Globus pallidus (tissue), 1 donor: ENCODE results near the gene YY1.
"Not testable (repeated sequence)": the region's sequence is repeated elsewhere in the genome, so short reads cannot be mapped to it uniquely, and the experiment has no call there.

Experiments used
- DNase-seq: peaks from one replicate; pipeline ENCODE4 v3.0.0-alpha.2; 2015; ENCODE audit warnings: low spot score

The YY1 gene

DNA sequence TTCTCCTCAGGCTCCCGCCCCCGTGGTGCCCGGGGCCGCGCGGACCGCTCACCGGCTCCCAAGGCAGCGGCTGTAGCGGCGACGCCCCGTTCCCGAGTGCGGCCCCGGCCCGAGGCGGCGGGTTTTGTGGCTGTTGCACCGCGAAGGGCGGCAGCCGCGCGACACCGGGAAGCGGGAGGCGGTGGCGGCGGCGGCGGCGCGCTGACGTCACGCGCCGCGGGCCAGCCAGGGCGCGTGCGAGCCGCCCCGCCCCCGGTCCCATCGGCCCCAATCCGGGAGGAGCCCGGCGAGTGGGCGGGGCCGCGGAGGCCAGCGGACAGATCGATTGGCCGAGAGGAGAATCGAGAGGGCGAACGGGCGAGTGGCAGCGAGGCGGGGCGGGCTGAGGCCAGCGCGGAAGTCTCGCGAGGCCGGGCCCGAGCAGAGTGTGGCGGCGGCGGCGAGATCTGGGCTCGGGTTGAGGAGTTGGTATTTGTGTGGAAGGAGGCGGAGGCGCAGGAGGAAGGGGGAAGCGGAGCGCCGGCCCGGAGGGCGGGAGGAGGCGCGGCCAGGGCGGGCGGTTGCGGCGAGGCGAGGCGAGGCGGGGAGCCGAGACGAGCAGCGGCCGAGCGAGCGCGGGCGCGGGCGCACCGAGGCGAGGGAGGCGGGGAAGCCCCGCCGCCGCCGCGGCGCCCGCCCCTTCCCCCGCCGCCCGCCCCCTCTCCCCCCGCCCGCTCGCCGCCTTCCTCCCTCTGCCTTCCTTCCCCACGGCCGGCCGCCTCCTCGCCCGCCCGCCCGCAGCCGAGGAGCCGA lies at the start of gene YY1:
Gene YY1 (plus strand): TSS at position 726 of the 792 bp plus-strand sequence. CDS start 101 bp downstream, outside the sequence.
- peak; percentile 97 for DNase-seq

DNA sequence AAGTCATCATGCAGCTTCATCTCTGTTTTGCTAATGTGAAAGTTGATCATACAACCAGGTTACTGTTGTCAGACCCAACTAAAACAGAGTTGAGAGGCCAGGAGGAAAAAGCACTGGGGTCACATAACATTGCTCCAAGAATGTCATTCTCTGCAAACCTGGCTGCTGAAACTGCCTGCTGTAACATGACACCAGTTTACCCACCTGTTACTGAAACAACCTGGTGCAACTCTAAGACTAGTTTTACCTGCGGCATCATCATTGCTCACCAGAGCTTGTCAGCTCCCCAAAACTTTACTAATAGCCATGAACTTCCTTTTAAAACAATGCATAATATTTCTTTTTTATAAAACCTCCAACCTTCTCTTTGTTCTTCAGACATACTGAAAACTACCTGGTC lies 48.8 kb upstream of the YY1 start:
- no peak for DNase-seq

DNA sequence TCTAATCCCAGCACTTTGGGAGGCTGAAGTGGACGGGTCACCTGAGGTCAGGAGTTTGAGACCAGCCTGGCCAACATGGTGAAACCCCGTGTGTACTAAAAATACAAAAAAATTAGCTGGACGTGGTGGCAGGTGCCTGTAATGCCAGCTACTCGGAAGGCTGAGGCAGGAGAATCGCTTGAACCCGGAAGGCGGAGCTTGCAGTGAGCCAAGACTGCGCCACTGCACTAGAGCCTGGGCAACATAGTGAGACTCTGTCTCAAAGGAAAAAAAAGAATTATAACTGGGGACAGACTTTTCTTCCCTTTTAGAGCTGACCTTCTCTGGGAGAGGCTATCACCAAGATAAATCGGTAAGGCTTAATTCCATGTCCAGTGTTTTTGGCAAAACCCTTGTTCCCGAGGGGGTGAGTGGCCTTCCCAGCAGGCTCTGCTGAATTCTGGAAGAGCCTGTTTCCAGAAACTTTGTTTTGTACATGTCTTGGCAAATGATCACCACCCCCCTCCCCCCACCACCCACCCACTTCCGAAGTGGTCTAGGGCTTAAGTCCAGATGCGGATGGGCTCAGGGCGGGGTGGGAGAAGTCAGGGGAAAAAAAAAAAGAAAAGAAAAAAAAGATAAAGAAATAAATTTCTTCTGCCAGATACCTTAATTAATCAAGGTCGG lies 47.2 kb upstream of the YY1 start:
- no peak for DNase-seq

DNA sequence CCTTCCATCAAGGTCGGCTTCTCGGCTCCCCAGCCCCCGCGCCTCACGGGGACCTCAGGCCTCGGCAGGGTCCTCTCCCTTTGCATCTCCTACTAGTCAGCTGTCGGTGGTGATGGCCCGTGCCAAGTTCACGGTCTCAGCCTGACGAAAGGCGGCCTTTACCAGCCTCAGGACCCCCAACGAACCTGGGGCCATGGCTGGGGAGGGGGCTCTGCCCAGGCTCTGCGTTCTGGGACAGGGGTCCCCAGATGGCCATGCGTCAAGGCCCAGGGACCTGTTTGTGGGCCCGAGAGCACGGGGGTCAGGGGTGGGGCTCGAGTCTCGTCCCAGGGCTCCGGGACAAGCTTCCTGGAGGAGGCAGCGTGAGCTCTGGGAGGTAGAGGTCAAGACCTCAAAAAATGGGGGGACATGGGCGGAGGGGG lies 46.7 kb upstream of the YY1 start:
- peak; percentile 5 for DNase-seq

DNA sequence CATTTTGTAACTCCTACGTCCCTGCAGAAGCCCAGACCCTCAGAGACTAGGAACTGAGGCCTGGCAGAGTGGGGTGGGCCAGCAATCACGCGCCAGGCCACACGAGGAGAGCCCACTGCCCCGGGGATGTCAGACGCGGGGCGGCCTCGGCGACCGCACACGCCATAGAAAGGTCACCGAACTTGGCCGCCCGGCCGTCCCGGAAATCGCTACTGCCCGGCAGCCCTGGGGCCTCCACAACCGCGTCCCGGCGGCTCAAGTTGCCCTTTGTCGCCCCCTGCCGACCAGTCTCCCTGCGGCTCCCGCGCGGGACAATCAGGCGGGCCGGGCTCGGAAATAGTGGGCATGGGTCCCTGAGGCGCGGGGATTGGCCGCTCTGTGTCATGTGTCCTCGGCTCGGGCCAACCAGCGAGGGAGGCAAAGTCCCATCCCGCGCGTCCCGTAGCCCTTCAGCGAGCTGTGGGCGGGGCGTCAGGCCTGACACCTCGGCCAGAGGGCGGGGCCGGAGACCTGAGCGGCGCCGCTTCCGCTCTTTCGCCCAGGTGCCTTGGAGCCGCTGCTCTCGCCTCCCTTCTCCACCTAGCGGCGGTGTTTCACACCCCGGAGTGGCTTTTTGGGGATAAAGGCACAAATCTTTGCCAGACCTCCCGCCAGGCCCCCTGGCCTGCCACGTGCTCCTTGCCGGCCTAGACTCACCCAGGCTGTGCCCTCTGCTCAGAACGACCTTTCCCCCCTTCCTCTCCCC lies 46.1 kb upstream of the YY1 start:
- DNase-seq = peak; percentile 96

DNA sequence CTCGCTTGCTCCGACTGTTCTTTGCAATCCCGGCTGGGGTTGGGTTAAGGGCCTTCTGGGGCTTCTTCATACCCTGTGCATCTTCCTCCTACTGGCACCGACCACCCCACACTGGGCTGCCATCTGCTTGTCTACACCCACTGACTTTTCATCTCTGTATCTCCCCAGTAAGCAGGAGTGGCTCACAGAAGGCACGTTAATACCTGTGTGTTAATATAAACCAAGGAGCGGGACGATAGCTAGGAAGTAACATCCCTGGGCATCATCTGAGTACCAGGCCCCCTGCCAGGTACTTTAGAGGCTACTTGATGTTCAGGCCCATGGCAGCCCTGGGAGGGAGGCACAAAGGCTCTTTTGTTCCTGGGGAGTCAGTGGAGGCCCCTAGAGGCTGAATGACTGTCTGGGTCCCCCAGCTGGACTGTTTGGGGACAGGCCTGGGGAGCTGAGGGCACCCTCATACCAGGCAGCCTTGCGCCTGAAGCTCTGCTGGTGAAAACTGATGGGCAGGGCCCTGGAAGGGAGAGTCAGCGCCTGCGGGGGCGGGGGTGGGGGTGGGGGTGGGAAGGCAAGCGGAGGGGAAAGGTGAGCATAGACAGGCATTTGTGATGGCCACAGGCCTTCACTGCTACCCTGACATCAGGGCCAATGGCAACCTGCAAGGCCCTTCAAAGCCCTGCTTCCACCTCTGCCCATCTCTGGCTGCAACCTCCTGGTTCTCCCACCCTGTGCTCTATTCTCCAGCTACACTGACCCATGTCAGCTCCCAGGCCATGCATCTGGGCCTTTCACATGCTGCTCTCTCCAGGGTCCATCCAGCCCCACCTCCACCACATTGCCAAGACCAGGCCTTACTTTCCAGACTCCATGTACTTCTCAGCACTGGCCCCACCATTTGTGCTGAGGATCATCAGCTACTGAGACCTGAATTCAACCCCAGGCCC lies 45.3 kb upstream of the YY1 start:
- peak; percentile 76 for DNase-seq

DNA sequence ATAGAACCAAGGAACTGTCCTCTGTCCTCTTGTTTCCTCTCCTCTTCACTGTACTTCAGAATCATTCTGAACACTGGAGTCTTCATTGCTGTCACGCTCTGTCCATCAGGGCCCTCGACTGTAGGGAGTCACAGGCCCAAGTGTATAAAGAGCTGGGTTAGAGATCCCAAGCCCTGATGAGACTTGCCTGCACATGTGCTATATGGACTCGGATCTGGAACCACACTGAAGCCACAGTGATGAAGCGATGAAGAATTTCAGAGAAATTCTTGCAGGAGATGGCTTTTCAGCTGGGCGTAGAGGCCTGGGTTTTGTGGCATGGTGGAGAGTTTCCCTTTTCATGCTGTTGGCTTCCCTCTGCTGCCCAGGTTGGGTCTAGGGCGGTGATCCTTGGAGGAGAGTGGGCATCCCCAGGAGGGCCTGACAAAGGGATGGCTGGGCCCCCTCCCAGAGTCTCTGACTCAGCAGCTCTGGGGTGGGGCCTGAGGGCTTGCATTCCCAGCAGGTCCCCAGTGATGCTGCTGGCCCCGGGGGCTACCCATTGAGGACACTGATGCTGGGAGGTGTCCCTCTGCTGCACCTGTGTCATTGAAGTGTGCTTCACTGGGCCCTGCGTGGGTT lies 39.6 kb upstream of the YY1 start:
- DNase-seq = no peak

DNA sequence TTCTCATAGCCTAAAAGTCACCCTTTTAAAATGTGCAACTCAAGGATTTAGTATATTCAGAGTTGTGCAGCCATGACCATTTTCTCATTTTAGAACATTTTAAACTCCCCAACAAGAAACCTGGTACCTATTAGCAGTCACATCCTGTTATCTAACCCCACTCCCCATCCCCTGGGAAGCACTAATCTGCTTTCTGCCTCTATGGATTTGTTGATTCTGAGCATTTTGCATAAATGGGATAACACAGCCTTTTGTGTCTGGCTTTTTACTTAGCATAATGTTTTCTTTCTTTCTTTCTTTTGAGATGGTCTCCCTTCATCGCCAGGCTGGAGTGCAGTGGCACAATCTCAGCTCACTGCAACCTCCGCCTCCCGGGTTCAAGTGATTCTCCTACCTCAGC lies 38.6 kb upstream of the YY1 start:
- DNase-seq = no peak

DNA sequence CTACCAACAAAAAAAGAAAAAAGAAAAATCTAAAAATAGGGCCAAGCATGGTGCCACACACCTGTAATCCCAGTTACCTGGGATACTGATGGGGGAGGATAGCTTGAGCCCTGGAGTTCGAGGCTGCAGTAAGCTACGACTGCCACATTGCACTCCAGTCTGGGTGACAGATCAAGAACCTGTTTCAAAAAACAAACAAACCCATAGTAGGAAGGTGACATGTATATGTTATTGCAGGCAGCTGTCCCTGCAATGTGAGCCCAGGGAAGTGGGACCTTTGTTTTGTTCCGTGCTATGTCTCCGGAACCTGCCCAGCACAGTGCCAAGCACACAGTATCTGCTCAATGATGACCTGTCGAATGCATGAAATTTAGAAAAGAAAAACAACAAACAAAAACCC lies 37.2 kb upstream of the YY1 start:
- no peak for DNase-seq

DNA sequence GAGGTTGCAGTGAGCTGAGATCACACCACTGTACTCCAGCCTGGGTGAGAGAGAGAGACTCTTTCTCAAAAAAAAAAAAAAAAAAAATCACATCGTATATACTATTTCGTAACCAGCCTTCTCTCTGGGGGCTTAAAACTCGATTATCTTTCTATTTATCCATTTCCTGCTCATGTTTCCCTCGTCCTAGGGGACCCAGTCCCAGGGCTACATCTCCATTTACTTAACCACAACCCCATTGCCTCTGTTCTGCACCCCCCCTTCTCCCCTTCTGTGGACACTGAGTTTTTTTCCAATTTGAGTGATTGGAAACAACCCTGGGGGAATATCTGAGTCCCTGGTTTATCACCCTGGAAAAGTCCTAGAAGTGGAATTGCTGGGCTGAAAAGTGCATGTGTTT lies 36.2 kb upstream of the YY1 start:
- DNase-seq = no peak

DNA sequence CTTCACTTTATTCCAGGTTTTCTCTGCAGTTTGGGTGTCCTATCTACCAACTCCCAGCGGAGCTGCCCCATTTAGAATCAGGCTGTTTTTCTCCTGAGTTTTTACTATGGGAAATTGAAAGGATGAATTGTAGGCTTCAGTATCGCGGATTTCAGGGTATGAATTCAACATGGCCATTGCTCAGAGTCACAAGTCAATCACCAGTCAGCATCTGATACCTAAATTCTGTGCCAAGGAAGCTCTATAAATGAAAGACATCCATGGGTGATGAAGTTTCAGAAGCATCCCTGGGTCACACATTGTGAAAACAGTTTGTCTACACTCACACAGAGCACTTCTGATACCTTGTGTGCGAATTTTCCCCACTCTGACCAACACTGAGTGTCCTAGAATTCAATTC lies 35.8 kb upstream of the YY1 start:
- DNase-seq = no peak

DNA sequence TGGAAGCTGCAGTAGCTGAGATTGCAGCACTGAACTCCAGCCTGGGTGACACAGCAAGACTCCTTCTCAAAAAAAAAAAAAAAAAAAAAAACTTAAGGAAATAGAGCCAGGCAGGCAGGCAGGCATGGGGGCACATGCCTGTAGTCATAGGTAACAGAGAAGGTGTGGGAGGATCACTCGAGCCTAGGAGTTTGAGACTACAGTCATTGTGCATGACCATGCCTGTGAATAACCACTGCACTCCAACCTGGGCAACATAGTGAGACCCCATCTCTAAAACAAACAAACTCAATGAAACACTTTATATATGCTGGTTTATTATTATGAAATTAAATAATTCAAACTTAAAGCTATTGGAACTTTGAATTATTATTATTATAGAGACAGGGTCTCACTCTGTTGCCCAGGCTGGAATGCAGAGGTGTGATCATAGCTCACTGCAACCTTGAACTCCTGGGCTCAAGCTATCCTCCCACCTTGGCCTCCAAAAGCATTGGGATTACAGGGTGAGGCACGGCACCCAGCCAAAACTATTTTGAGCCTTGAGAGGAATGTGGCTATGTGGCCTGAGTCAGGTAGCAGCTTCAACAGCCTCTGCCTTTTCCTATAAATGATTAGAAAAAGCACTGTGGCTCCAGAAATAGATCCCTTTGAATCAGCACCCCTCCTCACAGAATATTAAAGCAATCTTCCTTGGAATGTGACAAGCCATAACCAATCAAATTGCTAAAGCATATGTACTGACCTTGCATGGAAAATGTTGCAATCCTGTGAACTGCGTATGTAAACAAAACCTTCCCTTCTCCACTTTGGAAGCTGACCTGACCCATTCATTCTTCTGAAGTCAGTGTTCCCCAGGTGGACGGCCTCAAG lies 34.7 kb upstream of the YY1 start:
- no peak for DNase-seq

DNA sequence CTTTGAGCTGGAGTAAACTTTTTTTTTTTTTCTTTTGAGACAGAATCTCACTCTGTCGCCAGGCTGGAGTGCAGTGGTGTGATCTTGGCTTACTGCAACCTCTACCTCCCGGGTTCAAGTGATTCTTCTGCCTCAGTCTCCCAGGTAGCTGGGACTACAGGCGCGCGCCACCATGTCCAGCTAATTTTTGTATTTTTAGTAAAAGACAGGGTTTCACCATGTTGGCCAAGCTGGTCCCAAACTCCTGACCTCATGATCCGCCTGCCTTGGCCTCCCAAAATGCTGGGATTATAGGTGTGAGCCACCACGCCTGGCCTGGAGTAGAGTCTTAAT lies 34.1 kb upstream of the YY1 start:
- not testable (repeated sequence) for DNase-seq

DNA sequence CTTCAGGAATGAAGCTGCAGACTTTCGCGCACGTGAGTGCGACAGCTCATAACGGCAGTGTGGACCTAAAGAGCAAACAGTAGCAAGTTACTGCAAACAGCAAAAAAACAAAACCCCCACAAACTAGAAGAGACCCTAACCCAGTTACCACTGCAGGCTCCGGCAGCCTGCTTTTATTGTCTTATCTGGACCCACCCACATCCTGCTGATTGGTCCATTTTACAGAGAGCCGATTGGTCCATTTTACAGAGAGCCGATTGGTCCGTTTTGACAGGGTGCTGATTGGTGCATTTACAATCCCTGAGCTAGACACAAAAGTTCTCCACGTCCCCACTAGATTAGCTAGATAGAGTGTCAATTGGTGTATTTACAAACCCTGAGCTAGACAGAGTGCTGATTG lies 31.4 kb upstream of the YY1 start:
- not testable (repeated sequence) for DNase-seq

DNA sequence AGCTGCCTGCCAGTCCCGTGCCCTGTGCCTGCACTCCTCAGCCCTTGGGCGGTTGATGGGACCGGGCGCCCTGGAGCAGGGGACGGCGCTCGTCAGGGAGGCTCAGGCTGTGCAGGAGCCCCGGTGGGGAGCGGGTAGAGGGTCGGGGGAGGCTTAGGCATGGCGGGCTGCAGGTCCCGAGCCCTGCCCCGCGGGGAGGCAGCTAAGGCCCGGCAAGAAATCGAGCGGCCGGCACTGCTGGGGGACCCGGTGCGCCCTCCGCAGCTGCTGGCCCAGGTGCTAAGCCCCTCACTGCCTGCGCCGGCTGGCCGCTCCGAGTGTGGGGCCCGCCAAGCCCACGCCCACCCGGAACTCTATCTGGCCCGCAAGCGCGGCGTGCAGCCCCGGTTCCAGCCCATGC lies 30.8 kb upstream of the YY1 start:
- DNase-seq = not testable (repeated sequence)

DNA sequence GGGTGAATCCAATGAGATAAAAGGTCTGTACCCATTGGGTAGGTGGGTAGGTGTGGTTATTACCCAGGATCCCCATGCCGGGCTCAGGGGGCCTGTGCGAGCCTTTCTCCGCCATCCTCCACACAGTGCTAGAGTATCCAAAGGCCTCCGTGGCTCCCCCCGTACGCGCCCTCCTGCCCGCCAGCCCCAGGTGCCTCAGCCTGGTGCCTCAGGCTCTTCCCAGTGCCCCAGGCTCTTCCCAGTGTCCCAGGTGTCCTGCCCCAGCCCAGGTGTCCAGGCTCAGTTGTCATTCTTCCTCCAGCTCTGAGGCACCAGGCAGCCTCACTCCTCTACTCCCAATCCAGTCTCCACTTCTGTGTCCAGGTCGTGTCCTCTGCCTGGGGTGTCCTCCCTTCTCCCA lies 27.6 kb upstream of the YY1 start:
- DNase-seq = no peak

DNA sequence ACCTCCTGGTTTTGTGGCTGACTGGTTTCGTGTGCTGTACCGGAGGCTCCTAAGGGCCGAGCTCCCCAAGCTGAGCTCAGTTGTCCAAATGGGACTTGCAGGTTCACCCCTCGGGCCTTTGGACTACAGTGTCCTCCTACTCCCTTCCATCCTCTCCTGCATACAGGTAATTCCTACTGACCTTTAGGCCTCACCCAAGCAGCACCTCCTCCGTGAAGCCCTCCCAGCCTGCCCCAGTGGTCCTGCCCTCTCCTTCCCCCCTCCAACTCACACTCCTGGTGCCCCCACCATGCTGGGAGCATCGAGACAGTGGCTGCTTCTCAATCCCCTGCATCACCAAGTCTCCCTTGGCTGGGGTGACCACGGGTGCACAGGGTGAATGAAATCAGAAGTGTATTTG lies 27.1 kb upstream of the YY1 start:
- DNase-seq = no peak

DNA sequence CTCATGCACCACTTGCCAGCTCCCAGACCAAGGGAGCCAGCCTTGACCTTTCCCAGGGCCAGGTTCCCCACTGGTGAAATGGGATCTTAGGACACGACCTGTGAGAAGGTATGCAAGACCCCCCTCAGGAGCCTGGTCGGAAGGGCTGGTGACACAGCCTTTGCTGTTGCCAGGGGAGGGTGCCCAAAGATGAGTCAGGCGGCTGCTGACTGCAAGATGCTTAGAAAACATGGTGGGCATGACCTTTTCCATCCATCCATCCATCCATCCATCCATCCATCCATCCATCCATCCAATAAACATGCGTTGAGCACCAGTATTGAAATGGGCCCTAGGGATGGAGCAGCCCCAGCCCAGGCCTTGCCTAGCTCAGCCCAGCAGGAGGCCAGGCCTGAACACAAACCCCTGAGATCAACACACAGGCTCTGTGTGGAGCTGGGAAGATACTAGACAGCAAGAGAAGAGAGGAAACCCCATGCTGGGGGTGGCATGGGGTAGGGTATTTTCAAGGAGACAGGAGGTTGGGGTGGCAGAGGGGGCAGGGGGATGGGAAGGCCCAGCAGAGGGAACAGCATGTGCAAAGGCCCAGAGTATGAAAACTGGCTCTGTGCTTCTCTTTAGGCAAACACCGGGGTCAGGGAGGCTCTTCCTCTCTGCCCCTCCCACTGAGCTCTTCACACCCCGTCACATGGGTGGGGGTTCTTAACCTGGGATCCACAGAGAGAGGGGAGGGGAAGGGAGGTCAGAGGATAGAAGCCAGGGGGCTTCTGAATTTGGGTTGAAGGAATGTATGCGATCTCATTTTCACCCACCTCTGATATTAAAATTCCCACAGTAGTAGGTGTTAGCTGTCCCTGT lies 26.2 kb upstream of the YY1 start:
- DNase-seq = no peak

DNA sequence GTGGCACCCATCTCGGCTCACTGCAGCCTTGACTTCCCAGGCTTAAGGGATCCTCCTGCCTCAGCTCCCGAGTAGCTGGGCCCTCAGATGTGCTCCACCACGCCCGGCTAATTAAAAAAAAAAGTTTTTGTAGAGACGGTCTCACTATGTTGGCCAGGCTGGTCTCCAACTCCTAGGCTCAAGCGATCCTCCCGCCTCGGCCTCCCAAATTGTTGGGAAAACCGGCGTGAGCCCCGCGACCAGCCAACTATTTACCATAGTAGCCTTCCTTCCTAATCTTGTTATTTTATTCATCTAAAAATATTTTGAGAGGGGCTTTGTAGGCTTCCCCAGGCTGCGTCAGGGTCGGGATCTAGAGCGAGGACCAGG lies 25.4 kb upstream of the YY1 start:
- DNase-seq = no peak
